Activated CD4-positive, alpha-beta memory T cell treated with anti-CD3 and anti-CD28 coated beads, Interleukin-2, amount 10 ng/mL, durations not matched to agents 7 days and 5 days (primary cell): ENCODE data around the gene SETDB2. TPM values are rescaled to one million over a fixed set of nuclear protein-coding genes. Genes with fewer than 3 reads are reported as not detected.
"Not testable (repeated sequence)": the region's sequence is repeated elsewhere in the genome, so short reads cannot be mapped to it uniquely, and the experiment has no call there.

Experiments
- CTCF ChIA-PET: fragments of 350-600 bp; sonication (Branson Sonifier 250); formaldehyde crosslinking; loops from one replicate; lab custom pipeline; 2021; ENCODE audit warnings: antibody characterized with exemption, inconsistent platforms; lab: Charles Lee
- POLR2A ChIA-PET: fragments of 350-600 bp; sonication (Branson Sonifier 250); formaldehyde crosslinking; loops from one replicate; lab custom pipeline; 2021; ENCODE audit warnings: antibody characterized with exemption; lab: Charles Lee
- DNase-seq: peaks from one replicate; pipeline ENCODE4 v3.0.0-alpha.2; 2020
- H3K27ac Mint-ChIP-seq: one replicate; pipeline ENCODE4 v1.8.0; 2021; ENCODE audit warnings: mild to moderate bottlenecking, mixed read lengths
- H3K27me3 Mint-ChIP-seq: one replicate; pipeline ENCODE4 v1.8.0; 2021; ENCODE audit warnings: mixed read lengths
- H3K36me3 Mint-ChIP-seq: one replicate; pipeline ENCODE4 v1.8.0; 2021; ENCODE audit warnings: low read depth, mixed read lengths
- H3K4me1 Mint-ChIP-seq: one replicate; pipeline ENCODE4 v1.8.0; 2021; ENCODE audit warnings: mixed read lengths
- H3K4me3 Mint-ChIP-seq: one replicate; pipeline ENCODE4 v1.8.0; 2021; ENCODE audit warnings: mild to moderate bottlenecking, mixed read lengths
- H3K9me3 Mint-ChIP-seq: one replicate; pipeline ENCODE4 v1.8.0; 2021; ENCODE audit warnings: mixed read lengths
- total RNA-seq, 2 experiments: library from RNA; stranded (reverse); gene quantifications; one replicate each; pipeline ENCODE4 v1.2.3, GENCODE V29; 2021

Gene SETDB2
- total RNA-seq, 2 experiments from 2014 or later: 14.8 to 16.0 TPM

DNA sequence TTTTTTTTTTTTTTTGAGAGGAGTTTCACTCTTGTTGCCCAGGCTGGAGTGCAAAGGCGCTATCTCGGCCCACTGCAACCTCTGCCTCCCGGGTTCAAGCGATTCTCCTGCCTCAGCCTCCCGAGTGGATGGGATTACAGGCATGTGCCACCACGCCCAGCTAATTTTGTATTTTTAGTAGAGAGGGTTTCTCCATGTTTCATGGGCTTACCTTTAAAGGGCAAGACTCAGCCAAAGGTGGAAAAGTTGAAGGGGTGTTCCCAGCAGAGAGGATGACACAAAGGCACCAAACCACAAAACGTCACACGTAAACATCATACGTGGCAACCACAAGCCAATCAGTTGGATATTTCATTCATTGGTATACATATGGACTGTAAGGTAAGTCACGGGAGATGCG, 52.8 kb downstream of the SETDB2 start:
- Mint-ChIP-seq H3K27ac (peak overlapping the region; percentile 97), H3K36me3 (peaks cover 75% of the 10 kb centered on the region), H3K4me1 (peaks cover 62% of the 10 kb centered on the region), H3K4me3 (peak overlapping the region; percentile 90)
- POLR2A ChIA-PET: interaction anchor here (0.6 to 4.7 kb wide), 18 partner anchors 10 to 295 kb away, joined by 3 to 174 read pairs (median 6); partner anchors contain the start of genes CAB39L, EBPL, KPNA3 and RCBTB1
- H3K27me3 Mint-ChIP-seq, H3K9me3 Mint-ChIP-seq: not testable (repeated sequence)
- CTCF ChIA-PET: interaction anchor here (0.7 to 3.6 kb wide), 5 partner anchors 10 to 1932 kb away, joined by 3 to 15 read pairs (median 4); partner anchors contain the start of genes CAB39L and SETDB2
- peak; percentile 71 for DNase-seq

GRCh38 chr13:49497272-49497671, 53.2 kb downstream of the SETDB2 start:
- Mint-ChIP-seq H3K4me1 (peaks cover 62% of the 10 kb centered on the region), H3K27me3 (no peaks in the 10 kb centered on the region), H3K9me3 (no peaks in the 10 kb centered on the region), H3K27ac (peak overlapping the region; percentile 97), H3K4me3 (peak overlapping the region; percentile 90), H3K36me3 (peaks cover 72% of the 10 kb centered on the region)
- DNase-seq: peak; percentile 18
- ChIA-PET POLR2A (interaction anchor here (0.8 to 4.7 kb wide), 4 partner anchors 9 to 194 kb away, joined by 3 to 174 read pairs (median 12); partner anchors contain the start of genes CAB39L, EBPL and SETDB2), CTCF (interaction anchor here (0.7 to 3.6 kb wide), 3 partner anchors 54 to 1932 kb away, joined by 3 to 15 read pairs (median 5); partner anchors contain the start of genes CAB39L and SETDB2)

DNA sequence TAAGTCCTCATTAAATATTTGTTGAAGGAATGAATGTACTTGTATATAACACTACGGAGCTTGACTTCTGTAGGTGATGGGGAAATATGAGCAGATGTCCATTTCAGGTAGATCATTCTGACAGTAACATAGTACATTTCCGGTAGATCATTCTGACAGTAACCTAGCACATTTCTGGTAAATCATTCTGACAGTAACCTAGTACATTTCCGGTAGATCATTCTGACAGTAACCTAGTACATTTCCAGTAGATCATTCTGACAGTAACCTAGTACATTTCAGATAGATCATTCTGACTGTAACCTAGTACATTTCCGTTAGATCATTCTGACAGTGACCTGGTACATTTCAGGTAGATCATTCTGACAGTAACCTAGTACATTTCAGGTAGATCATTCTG, 54.1 kb downstream of the SETDB2 start:
- no peak for DNase-seq
- ChIA-PET POLR2A (no interaction called here), CTCF (no interaction called here)
- Mint-ChIP-seq H3K4me3 (no peak overlapping the region), H3K4me1 (peaks cover 64% of the 10 kb centered on the region), H3K36me3 (peaks cover 72% of the 10 kb centered on the region), H3K27me3 (no peaks in the 10 kb centered on the region), H3K27ac (peak overlapping the region; percentile 97), H3K9me3 (no peaks in the 10 kb centered on the region)

DNA sequence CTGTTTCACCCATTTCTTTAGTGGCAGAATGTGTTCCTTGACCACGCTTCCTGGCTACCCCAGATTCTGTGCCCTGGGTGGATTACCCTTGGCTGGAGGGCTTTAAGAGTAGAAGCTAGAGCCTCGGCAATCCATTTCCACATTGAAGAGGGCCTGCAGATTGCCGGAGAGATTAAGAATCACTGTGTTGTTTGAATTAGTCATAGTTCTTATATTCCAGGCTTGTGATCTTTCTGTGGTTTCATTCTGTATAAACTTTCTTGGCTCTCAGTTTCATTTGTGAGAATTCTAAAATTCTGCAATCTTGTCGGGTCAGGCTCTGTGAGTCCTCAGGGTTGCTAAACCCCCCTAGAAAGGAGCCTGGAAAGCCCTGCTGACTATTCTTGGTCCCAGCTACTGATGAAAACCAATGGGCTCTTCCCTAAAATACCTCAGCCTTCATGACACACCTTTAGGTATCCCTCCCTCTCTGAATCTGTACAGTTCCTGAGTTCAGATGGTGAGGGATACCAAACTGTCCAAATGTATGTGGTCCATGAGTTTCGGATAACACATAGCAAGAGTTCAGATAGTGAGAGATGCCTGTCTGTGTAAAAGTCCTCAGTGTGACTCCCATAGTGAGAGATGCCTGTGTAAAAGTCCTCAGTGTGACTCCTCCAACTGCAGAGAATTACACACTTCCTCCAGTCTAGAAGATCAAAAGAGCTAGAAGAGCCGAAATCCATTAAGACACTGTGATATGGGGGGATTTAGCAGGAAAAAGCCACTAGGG, 56.0 kb downstream of the SETDB2 start:
- no peak for DNase-seq
- Mint-ChIP-seq H3K27ac (peak overlapping the region; percentile 5), H3K9me3 (no peaks in the 10 kb centered on the region), H3K27me3 (no peaks in the 10 kb centered on the region), H3K4me3 (no peak overlapping the region), H3K36me3 (peaks cover 67% of the 10 kb centered on the region), H3K4me1 (peaks cover 55% of the 10 kb centered on the region)
- CTCF ChIA-PET: interaction anchor here (0.7 kb wide), 1 partner anchor 66 kb away, joined by 3 read pairs; no protein-coding TSS in a partner anchor
- POLR2A ChIA-PET: interaction anchor here (1.0 to 1.3 kb wide), 2 partner anchors 55 to 86 kb away, joined by 3 read pairs; partner anchors contain the start of gene RCBTB1

DNA sequence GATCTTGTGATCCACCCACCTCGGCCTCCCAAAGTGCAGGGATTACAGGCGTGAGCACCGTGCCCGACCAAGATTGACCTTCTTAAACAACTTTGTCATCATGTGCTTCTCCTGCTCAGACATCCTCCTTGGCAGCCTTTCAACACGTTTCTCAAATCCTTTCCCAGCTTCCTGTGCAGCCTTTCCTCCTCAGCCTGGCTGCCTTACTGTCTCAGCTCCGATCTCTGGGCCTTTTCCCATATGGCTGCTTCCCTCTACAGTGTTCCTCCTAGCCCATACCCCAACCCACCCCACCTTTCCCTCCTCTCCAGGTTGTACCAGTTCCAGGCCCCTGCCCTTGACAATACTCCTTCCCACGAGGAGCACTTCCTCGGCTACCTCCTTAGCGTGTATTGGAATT, 58.9 kb downstream of the SETDB2 start:
- Mint-ChIP-seq H3K27ac (no peak overlapping the region), H3K4me3 (no peak overlapping the region), H3K9me3 (no peaks in the 10 kb centered on the region), H3K27me3 (no peaks in the 10 kb centered on the region), H3K4me1 (peaks cover 44% of the 10 kb centered on the region), H3K36me3 (peaks cover 62% of the 10 kb centered on the region)
- ChIA-PET POLR2A (no interaction called here), CTCF (no interaction called here)
- no peak for DNase-seq

GRCh38 chr13:49503951-49504350, 59.9 kb downstream of the SETDB2 start:
- CTCF ChIA-PET: no interaction called here
- H3K4me1 Mint-ChIP-seq: peaks cover 34% of the 10 kb centered on the region
- DNase-seq: no peak
- H3K27ac Mint-ChIP-seq: no peak overlapping the region
- no peaks in the 10 kb centered on the region for H3K27me3 Mint-ChIP-seq
- no peak overlapping the region for H3K4me3 Mint-ChIP-seq
- peaks cover 59% of the 10 kb centered on the region for H3K36me3 Mint-ChIP-seq
- POLR2A ChIA-PET: no interaction called here
- H3K9me3 Mint-ChIP-seq: no peaks in the 10 kb centered on the region

DNA sequence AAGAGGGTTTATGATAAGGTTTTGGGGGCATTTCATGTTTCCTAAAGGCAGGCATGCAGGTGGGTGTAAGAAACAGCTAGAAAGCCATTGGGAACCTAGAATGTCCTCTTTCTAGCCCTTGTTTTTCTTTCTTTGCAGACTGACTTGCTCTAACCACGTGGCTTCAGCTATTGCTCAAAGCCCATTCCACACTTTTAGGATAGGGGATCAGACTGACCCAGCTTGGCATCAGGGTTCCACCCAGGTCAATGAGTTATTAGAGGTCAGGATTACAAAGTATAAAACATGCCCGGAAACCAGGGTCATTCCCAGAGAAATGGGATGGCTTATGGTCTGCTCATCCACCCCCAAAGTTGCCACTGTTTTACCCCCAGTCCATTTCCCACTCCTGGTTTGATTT, 68.5 kb downstream of the SETDB2 start:
- ChIA-PET POLR2A (interaction anchor here (1.2 kb wide), 1 partner anchor 10 kb away, joined by 4 read pairs; no protein-coding TSS in a partner anchor), CTCF (interaction anchor here (0.5 kb wide), 1 partner anchor 151 kb away, joined by 3 read pairs; no protein-coding TSS in a partner anchor)
- DNase-seq: no peak
- H3K27me3 Mint-ChIP-seq: no peaks in the 10 kb centered on the region
- no peak overlapping the region for H3K27ac Mint-ChIP-seq
- H3K4me3 Mint-ChIP-seq: no peak overlapping the region
- H3K36me3 Mint-ChIP-seq: peaks cover 78% of the 10 kb centered on the region
- H3K9me3 Mint-ChIP-seq: peaks cover 2% of the 10 kb centered on the region
- H3K4me1 Mint-ChIP-seq: peaks cover 8% of the 10 kb centered on the region

DNA sequence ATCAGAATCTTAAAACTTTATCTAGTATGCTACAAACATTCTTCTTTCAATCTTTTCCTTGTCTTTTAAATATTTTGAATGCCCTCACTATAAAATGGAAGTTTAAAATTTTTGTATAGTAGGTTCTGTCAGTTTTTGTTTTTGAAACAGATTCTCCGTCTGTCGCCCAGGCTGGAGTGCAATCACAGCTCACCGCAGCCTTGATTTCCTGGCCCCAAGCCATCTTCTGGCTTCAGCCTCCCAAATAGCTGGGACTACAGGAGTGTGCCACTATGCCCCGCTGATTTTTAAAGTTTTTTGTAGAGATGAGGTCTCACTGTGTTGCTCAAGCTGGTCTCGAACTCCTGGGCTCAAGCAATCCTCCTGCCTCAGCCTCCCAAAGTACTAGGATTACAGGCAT, 72.4 kb downstream of the SETDB2 start:
- no peak for DNase-seq
- H3K9me3 Mint-ChIP-seq: no peaks in the 10 kb centered on the region
- H3K4me3 Mint-ChIP-seq: no peak overlapping the region
- H3K36me3 Mint-ChIP-seq: peaks cover 73% of the 10 kb centered on the region
- no peak overlapping the region for H3K27ac Mint-ChIP-seq
- no peaks in the 10 kb centered on the region for H3K27me3 Mint-ChIP-seq
- CTCF ChIA-PET: no interaction called here
- POLR2A ChIA-PET: interaction anchor here (1.1 to 1.2 kb wide), 2 partner anchors 8 to 21 kb away, joined by 3 to 5 read pairs; partner anchors contain the start of gene PHF11
- no peaks in the 10 kb centered on the region for H3K4me1 Mint-ChIP-seq

- H3K9me3 Mint-ChIP-seq: no peaks in the 10 kb centered on the region
- peaks cover 74% of the 10 kb centered on the region for H3K36me3 Mint-ChIP-seq
- H3K4me3 Mint-ChIP-seq: no peak overlapping the region
- ChIA-PET CTCF (interaction anchor here (2.3 kb wide), 1 partner anchor 10 kb away, joined by 8 read pairs; no protein-coding TSS in a partner anchor), POLR2A (no interaction called here)
- H3K27ac Mint-ChIP-seq: no peak overlapping the region
- H3K4me1 Mint-ChIP-seq: no peaks in the 10 kb centered on the region
- no peak for DNase-seq
- H3K27me3 Mint-ChIP-seq: no peaks in the 10 kb centered on the region
These were observed 73.4 kb downstream of the SETDB2 start for GRCh38 chr13:49517461-49517860.

GRCh38 chr13:49521224-49521623, 77.2 kb downstream of the SETDB2 start:
- no peaks in the 10 kb centered on the region for H3K27me3 Mint-ChIP-seq
- H3K27ac Mint-ChIP-seq: no peak overlapping the region
- CTCF ChIA-PET: no interaction called here

DNA sequence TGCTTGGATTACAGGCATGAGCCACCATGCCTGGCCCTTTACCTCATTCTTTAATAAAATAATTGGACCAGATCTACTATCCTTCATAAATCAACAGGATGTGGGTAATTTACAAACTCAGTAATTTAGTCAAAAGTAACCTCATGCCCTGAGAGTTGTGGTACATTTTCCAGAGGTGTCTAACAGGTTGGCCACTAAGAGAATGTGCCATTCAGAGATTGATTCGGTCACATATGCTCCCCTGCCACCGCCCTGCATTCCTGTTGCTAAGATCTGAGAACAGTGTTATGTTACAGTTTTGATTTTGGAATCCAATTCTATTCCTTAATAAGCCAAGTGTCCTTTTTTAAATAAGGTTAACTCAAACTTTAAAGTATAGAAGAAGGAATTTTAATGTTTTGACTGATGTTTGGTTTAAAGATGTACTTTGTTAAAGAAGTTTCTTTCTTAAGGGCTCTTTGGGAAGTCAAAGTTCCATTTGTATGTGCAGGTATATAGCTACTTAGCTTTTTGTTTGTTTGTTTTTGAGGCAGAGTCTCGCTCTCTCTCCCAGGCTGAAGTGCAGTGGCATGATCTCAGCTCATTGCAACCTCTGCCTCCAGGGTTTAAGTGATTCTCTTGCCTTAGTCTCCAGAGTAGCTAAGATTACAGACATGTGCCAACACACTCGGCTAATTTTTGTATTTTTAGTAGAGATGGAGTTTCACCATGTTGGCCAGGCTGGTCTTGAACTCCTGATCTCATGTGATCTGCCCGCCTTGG, 80.8 kb downstream of the SETDB2 start:
- Mint-ChIP-seq H3K27me3 (no peaks in the 10 kb centered on the region), H3K4me3 (no peak overlapping the region), H3K36me3 (peaks cover 67% of the 10 kb centered on the region), H3K4me1 (peaks cover 11% of the 10 kb centered on the region), H3K27ac (no peak overlapping the region), H3K9me3 (no peaks in the 10 kb centered on the region)
- ChIA-PET CTCF (no interaction called here), POLR2A (interaction anchor here (1.1 to 1.8 kb wide), 5 partner anchors 9 to 80 kb away, joined by 3 to 6 read pairs (median 3); partner anchors contain the start of genes CAB39L, PHF11 and SETDB2)
- no peak for DNase-seq

More at GRCh38 chr13:49521224-49521623, 77.2 kb downstream of the SETDB2 start:
- Mint-ChIP-seq H3K36me3 (peaks cover 61% of the 10 kb centered on the region), H3K4me1 (peaks cover 11% of the 10 kb centered on the region), H3K4me3 (no peak overlapping the region), H3K9me3 (no peaks in the 10 kb centered on the region)
- no peak for DNase-seq
- POLR2A ChIA-PET: no interaction called here

DNA sequence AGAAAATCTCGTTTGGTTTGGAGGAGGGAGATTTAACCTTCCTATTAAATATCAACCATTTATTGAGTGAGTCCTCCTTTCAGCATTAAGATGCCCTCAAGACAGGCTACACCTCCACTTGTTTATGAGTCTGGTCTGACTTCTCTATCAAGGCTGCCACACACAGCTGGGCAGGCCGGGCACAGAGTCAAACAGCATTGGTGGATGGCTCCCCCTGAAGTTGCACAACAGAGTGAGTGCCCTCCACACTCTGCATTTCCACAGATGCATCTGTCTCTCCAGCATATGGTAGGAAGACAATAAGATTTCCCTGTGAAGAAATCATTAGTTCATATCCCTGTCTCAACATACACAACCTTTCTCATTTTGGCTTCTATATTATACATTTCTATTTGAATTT, 83.0 kb downstream of the SETDB2 start:
- H3K9me3 Mint-ChIP-seq: no peaks in the 10 kb centered on the region

More for the DNA sequence above, 83.0 kb downstream of the SETDB2 start:
- no peak overlapping the region for H3K27ac Mint-ChIP-seq
- CTCF ChIA-PET: no interaction called here
- POLR2A ChIA-PET: no interaction called here
- DNase-seq: no peak
- peaks cover 64% of the 10 kb centered on the region for H3K36me3 Mint-ChIP-seq
- peaks cover 20% of the 10 kb centered on the region for H3K4me1 Mint-ChIP-seq
- no peaks in the 10 kb centered on the region for H3K27me3 Mint-ChIP-seq
- H3K4me3 Mint-ChIP-seq: no peak overlapping the region
